ENCODE measurements around the gene INPP5A. TPM values are rescaled to one million over a fixed set of nuclear protein-coding genes. Genes with fewer than 3 reads are reported as not detected.
A peak's percentile ranks its signal among the peaks of the same experiment; 100 is the strongest.

INPP5A gene
- total RNA-seq, 1 experiment from 2014 or later, result 14.7 TPM

DNA sequence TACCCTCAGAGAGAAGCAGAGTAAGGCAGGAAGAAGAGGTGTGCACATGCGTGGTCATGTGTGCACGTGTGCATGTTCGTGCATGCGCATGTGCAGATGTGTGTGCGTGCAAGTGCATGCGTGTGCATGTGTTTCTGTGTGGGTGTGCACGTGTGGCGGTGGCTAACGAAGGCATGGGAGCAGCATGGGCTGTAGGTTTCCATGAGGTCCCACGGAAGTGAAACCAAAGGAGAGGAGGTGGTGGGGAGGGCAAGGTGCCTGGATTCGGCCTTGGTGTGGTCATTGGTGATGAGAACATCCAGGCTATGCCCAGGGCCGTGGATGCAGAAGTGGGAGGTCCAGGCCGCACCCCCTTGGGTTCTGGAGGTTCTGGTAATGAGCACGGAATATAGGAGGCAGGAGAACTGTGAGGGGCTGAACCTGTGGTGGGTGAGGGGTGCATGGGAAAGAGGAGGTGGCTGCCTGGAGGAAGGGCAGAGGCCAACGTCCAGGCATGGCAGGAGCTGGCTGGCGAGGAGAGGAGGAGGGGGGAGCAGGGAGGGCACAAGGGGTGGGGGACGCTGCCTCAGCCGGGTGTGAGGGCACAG lies 2.4 kb upstream of the INPP5A start:
- TF ChIP-seq, protein P1, sequence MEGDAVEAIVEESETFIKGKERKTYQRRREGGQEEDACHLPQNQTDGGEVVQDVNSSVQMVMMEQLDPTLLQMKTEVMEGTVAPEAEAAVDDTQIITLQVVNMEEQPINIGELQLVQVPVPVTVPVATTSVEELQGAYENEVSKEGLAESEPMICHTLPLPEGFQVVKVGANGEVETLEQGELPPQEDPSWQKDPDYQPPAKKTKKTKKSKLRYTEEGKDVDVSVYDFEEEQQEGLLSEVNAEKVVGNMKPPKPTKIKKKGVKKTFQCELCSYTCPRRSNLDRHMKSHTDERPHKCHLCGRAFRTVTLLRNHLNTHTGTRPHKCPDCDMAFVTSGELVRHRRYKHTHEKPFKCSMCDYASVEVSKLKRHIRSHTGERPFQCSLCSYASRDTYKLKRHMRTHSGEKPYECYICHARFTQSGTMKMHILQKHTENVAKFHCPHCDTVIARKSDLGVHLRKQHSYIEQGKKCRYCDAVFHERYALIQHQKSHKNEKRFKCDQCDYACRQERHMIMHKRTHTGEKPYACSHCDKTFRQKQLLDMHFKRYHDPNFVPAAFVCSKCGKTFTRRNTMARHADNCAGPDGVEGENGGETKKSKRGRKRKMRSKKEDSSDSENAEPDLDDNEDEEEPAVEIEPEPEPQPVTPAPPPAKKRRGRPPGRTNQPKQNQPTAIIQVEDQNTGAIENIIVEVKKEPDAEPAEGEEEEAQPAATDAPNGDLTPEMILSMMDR (IDR thresholded peaks at IDR 0.05; ENCODE audit: unreplicated experiment), result no peak
- intact Hi-C loops (cut with micrococcal nuclease), result loop anchor here (10.0 kb wide), 1 partner anchor 60 kb away; no protein-coding TSS in a partner anchor
- H3K4me3 Mint-ChIP-seq (ENCODE audit: unreplicated experiment), result peak overlapping the region; percentile 73
- no peak for DNase-seq (ENCODE audit: unreplicated experiment)
- ChIA-PET CTCF (no interaction called here), POLR2A (no interaction called here)
- no TSS peak for BruUV-seq (replicated peaks)
- no peaks in the 10 kb centered on the region for H3K36me3 Mint-ChIP-seq (ENCODE audit: insufficient read depth, unreplicated experiment)
- no peak overlapping the region for H3K27ac Mint-ChIP-seq (ENCODE audit: low read depth, unreplicated experiment)
- no peaks in the 10 kb centered on the region for H3K27me3 Mint-ChIP-seq (ENCODE audit: insufficient read depth, unreplicated experiment)
- H3K9me3 Mint-ChIP-seq (ENCODE audit: unreplicated experiment), result no peaks in the 10 kb centered on the region
- peaks cover 44% of the 10 kb centered on the region for H3K4me1 Mint-ChIP-seq (ENCODE audit: insufficient read depth, unreplicated experiment)

DNA sequence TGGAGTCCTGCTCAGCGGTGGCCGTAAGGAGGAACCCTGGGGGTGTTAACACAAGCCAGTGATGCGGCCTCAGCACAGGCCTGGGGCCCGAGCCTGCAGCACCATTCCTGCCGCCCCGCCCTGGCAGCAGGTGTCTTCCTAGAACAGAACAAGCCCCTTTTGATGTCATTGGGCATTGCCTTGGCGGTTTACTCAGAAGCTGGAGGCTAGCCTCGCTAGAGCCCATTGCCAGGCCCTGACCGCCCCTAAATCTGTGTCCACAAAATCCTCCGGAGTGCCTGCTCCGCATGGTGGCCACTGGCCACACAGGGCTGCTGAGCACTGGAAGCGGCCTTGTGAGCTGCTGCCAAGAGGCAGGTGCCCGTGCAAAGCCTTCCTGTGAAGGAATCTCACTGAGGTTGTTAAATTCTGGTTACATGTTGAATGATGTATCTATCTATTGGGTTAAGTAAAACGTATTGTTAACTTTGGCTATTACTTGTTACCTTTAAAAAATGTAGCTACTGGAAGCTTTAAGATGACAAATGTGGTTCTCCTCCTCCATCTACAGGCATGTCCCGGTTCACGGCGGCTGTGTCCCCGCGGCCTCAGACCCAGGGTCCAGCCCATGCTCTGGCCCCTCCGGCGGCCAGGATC lies 1.2 kb upstream of the INPP5A start:
- no peaks in the 10 kb centered on the region for H3K9me3 Mint-ChIP-seq (ENCODE audit: unreplicated experiment)
- peaks cover 54% of the 10 kb centered on the region for H3K4me1 Mint-ChIP-seq (ENCODE audit: insufficient read depth, unreplicated experiment)
- BruUV-seq (replicated peaks), result TSS peak; percentile 42
- TF ChIP-seq, protein P1 (IDR thresholded peaks at IDR 0.05; ENCODE audit: unreplicated experiment), result no peak
- no peaks in the 10 kb centered on the region for H3K27me3 Mint-ChIP-seq (ENCODE audit: insufficient read depth, unreplicated experiment)
- ChIA-PET POLR2A (interaction anchor here (0.8 to 1.7 kb wide), 9 partner anchors 33 to 128 kb away, joined by 3 to 8 read pairs (median 3); no protein-coding TSS in a partner anchor), CTCF (interaction anchor here (0.8 to 1.6 kb wide), 4 partner anchors 16 to 76 kb away, joined by 3 to 5 read pairs (median 3); no protein-coding TSS in a partner anchor)
- intact Hi-C loops (cut with micrococcal nuclease), result loop anchor here (2.0 to 10.0 kb wide), 3 partner anchors 58 to 100 kb away; no protein-coding TSS in a partner anchor
- peak; percentile 23 for DNase-seq (ENCODE audit: unreplicated experiment)
- peak overlapping the region; percentile 73 for H3K4me3 Mint-ChIP-seq (ENCODE audit: unreplicated experiment)
- no peak overlapping the region for H3K27ac Mint-ChIP-seq (ENCODE audit: low read depth, unreplicated experiment)
- H3K36me3 Mint-ChIP-seq (ENCODE audit: insufficient read depth, unreplicated experiment), result no peaks in the 10 kb centered on the region

DNA sequence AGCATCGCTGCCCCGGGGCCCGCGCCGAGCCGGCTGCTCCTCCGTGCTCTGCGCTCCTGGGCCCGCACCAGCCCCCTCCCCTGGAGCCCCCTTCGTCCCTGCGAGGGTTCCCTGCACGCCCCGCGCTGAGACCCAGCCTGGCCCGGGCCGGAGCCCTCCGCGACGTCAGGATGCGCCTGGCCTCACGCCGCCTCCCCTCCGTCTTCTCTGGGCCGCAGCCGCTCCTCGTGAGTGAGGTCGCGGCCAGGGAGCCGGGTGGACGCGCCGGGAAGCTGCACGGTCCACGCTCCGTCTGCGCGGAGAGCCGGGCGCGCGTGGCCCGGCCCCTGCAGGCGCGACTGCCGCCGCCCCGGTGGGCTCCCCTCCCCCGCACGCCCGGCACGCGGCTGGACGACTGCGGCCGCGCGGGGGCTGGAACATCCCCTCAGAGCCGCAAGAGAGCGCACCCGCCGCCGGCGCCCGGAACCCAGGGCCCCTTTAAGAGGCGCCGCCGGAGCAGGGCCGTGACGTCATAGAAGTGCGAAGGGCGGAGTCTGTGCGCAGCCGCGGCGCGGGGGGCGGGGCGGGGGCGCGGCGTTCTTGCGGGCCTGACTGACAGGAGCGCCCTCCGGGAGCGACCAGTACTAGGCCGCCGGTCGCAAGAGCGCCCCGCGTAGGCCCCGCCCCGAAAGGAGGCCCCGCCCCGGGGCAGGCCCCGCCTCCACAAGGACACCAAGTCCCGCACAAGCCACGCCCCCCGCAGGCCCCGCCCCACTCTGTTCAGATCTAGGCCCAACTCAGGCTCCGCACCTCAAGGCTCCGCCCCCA lies 507 bp upstream of the INPP5A start:
- no TSS peak for BruUV-seq (replicated peaks)
- Mint-ChIP-seq H3K9me3 (ENCODE audit: unreplicated experiment) (no peaks in the 10 kb centered on the region), H3K27ac (ENCODE audit: low read depth, unreplicated experiment) (no peak overlapping the region), H3K27me3 (ENCODE audit: insufficient read depth, unreplicated experiment) (no peaks in the 10 kb centered on the region), H3K4me1 (ENCODE audit: insufficient read depth, unreplicated experiment) (peaks cover 58% of the 10 kb centered on the region), H3K36me3 (ENCODE audit: insufficient read depth, unreplicated experiment) (no peaks in the 10 kb centered on the region), H3K4me3 (ENCODE audit: unreplicated experiment) (peak overlapping the region; percentile 73)
- ChIA-PET POLR2A (interaction anchor here (0.8 to 1.7 kb wide), 9 partner anchors 32 to 127 kb away, joined by 3 to 8 read pairs (median 3); no protein-coding TSS in a partner anchor), CTCF (interaction anchor here (0.8 to 1.6 kb wide), 4 partner anchors 17 to 77 kb away, joined by 3 to 5 read pairs (median 3); no protein-coding TSS in a partner anchor)
- TF ChIP-seq, protein P1 (IDR thresholded peaks at IDR 0.05; ENCODE audit: unreplicated experiment), result no peak
- DNase-seq (ENCODE audit: unreplicated experiment), result peak; percentile 98
- intact Hi-C loops (cut with micrococcal nuclease), result loop anchor here (2.0 to 10.0 kb wide), 3 partner anchors 58 to 100 kb away; no protein-coding TSS in a partner anchor
